Stimulated activated CD4-positive, alpha-beta T cell treated with anti-CD3 and anti-CD28 coated beads, Interleukin-15, amount 100 ng/mL, for 24 hours (primary cell): ENCODE data around the gene TAF8.

Experiments
- DNase-seq: peaks from one replicate; pipeline ENCODE4 v3.0.0-alpha.2; 2020

The TAF8 gene

GRCh38 chr6:42128460-42129359 lies 78.4 kb downstream of the TAF8 start:
- DNase-seq, result no peak

- DNase-seq, result no peak
Measured at GRCh38 chr6:42129360-42129676, 79.0 kb downstream of the TAF8 start.

GRCh38 chr6:42131531-42131930 lies 81.2 kb downstream of the TAF8 start:
- DNase-seq, result no peak

GRCh38 chr6:42133926-42134325 lies 83.6 kb downstream of the TAF8 start:
- DNase-seq, result no peak

- DNase-seq, result no peak
Measured at GRCh38 chr6:42135161-42135560, 84.8 kb downstream of the TAF8 start.

GRCh38 chr6:42135722-42136121 lies 85.4 kb downstream of the TAF8 start:
- DNase-seq, result no peak

GRCh38 chr6:42136508-42137193 lies 86.3 kb downstream of the TAF8 start:
- peak; percentile 57 for DNase-seq
